ENCODE results near the gene RXFP4.

GRCh38 chr1:155974208-155975115 is 33.0 kb downstream of the RXFP4 start:
- no peak for TF ChIP-seq CTCF (optimal IDR thresholded peaks at IDR 0.05 in 1 of 3, IDR thresholded peaks at IDR 0.05 in 1 of 3, conservative IDR thresholded peaks at IDR 0.05 in 1 of 3; ENCODE audit: extremely low read depth in 1 of 3, insufficient read depth in 2 of 3, low read length in 3 of 3)
- TF ChIP-seq EZH2 (IDR thresholded peaks at IDR 0.05; ENCODE audit: low read length): no peak

Data from keratinocyte (primary cell).